Effector memory CD4-positive, alpha-beta T cell (primary cell): ENCODE measurements around the gene ERGIC1.

ENCODE experiments used
- DNase-seq, 3 donors: peaks; one replicate each; pipeline ENCODE4 v3.0.0-alpha.2; 2020
- H3K27ac ChIP-seq: 2 replicates; pipeline ENCODE4 v1.7.0; 2013; ENCODE audit warnings: mild to moderate bottlenecking, low read length, moderate library complexity; ENCODE audit not compliant: insufficient read depth, poor library complexity, severe bottlenecking
- H3K27me3 ChIP-seq: replicated peaks from 2 replicates; pipeline ENCODE4 v1.7.0; 2013; ENCODE audit warnings: mild to moderate bottlenecking, low read length; ENCODE audit not compliant: insufficient read depth, control insufficient read depth, poor library complexity, severe bottlenecking
- H3K36me3 ChIP-seq: 2 replicates; pipeline ENCODE4 v1.7.0; 2013; ENCODE audit warnings: mild to moderate bottlenecking, low read length, moderate library complexity; ENCODE audit not compliant: control insufficient read depth, insufficient read depth
- H3K4me1 ChIP-seq: 2 replicates; pipeline ENCODE4 v1.7.0; 2013; ENCODE audit warnings: low read length, mild to moderate bottlenecking; ENCODE audit not compliant: control insufficient read depth, insufficient read depth, poor library complexity, severe bottlenecking
- H3K4me3 ChIP-seq: 2 replicates; pipeline ENCODE4 v1.7.0; 2013; ENCODE audit warnings: low read length, low read depth, mild to moderate bottlenecking; ENCODE audit not compliant: insufficient read depth, poor library complexity, severe bottlenecking
- H3K9me3 ChIP-seq: 2 replicates; pipeline ENCODE4 v1.7.0; 2013; ENCODE audit warnings: mild to moderate bottlenecking, low read length, moderate library complexity; ENCODE audit not compliant: control insufficient read depth

Gene ERGIC1

DNA sequence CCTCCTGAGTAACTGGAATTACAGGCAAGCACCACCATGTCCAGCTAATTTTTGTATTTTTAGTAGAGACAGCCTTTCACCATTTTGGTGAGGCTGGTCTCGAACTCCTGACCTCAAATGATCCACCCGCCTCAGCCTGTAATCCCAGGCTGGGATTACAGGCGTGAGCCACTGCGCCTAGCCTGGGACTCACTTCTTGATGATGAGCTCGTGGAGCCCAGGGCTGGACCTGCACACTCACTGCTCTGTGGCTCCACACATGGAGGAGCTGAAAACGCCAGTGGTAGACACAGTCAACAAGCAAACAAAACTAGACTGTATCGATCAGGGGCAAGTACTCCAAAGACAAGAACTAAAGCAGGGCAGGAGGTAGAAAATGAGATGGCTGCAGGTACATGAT, 65.4 kb downstream of the ERGIC1 start:
- no peak overlapping the region for H3K4me3 ChIP-seq
- DNase-seq = no peak
- no peaks in the 10 kb centered on the region for H3K9me3 ChIP-seq
- H3K36me3 ChIP-seq = peaks cover 18% of the 10 kb centered on the region
- H3K27me3 ChIP-seq = no peaks in the 10 kb centered on the region
- no peak overlapping the region for H3K27ac ChIP-seq
- H3K4me1 ChIP-seq = no peaks in the 10 kb centered on the region

DNA sequence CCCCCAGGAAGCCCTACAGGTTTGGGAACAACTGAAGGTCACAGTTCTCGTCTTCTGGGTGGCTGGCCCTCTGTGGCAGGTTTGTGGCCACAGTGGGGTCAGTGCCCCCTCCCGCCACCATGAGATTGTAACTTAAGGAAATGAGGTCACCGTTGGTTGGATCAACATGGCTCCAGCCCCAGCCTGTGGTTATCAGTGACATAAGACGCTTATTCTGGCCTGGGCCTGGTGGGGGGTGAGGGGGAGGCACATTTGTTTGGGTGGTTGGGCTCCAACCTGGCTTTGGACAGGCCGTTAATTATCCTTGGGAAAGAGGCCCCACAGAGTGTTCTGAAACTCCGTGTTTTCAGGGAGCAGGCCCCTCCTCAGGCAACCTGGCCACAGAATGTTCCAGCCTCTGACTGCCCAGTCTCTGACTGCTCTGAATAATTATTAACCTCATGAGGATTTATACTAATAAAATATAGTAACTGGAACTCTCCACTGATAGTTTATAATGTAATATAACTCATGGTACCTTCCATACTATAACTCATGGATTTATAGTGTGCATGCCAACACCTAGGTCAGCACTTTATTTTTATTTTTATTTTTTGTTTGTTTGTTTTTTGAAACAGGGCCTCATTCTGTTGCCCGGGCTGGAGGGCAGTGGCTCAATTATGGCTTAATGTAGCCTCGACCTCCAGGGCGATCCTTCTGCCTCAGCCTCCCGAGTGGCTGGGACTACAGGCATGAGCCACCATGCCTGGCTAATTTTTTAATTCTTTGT, 67.1 kb downstream of the ERGIC1 start:
- Histone ChIP-seq H3K27me3 (no peaks in the 10 kb centered on the region), H3K36me3 (peaks cover 18% of the 10 kb centered on the region), H3K4me1 (no peaks in the 10 kb centered on the region), H3K9me3 (no peaks in the 10 kb centered on the region), H3K4me3 (no peak overlapping the region), H3K27ac (no peak overlapping the region)
- DNase-seq = no peak

DNA sequence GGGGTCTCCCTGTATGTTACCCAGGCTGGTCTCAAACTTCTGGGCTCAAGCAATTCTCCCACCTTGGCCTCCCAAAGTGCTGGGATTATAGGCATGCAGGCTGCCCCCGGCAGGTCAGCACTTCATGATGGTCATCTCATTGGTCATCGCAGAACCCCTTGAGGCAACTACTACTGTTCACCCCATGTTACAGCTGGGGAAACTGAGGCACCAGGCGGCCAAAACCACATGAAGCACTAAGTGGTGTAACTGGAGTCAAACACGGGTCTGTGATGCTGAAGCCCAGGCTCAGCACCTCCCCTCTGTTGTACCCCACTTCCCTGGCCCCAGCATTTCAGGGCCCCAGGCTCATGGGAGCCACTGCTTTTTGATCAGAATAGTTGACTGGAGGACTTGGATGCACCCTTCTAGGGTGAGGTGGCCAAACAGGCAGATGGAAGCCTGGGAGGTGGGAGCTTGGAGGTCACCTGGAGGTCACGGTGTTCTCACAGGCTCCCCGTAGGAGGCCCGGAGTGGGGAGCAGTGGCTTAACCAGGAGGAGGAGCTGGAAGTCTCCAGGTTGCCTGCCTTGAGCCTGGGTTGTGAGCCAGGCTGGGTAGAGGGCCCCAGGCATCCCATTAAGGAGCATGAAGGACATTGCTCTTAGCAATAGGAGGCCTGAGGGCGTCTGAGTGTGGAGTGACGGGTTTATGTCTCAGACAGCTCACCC, 67.9 kb downstream of the ERGIC1 start:
- no peaks in the 10 kb centered on the region for H3K9me3 ChIP-seq
- H3K4me3 ChIP-seq = no peak overlapping the region

DNA sequence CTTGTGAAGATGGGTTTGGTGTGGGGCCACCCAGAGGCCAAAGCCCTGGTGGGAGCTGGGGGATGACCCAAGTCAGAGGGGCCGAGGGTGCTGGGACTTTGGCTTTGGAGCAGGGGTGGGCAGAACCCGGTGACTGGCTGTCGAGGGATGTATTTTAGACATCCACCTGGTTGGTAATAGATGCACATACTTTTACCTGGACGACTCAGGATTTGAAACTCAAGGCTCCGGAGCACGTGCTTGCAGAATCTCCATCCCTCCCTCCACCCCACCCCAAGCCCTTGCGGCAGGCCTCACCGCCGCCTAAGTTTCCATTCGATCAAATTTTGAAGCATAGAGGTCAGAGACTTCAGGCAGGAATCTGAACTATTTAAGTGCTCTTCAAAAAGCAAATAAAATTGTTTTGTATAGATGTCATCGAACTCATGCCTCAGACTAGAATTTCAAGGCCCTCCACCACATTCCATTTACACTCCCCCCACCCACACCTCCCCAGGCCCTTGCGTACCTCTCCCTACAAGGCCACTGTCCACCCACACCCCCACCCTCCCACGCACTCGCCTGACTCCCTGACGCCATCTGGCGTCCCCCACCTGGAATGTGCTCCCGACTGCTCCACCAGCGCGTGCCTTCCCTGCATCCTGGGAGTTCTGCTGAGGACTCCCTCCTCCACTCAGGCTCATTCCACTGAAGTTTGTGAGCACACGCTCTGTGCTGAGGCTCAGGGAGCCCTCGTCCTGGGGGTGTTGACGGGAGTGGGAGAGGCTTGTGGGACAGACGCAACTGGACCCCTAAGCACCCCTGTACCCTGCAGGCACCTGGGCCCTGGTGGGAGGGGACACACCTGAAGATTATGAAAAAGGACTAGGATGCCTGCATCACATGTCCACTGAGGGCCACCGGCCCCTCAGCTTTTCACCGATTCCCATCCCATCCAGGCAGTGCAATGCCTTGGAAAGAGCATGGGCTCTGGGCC, 68.7 kb downstream of the ERGIC1 start:
- DNase-seq = no peak
- H3K4me1 ChIP-seq = no peaks in the 10 kb centered on the region
- no peak overlapping the region for H3K27ac ChIP-seq
- H3K36me3 ChIP-seq = peaks cover 13% of the 10 kb centered on the region
- no peaks in the 10 kb centered on the region for H3K27me3 ChIP-seq
- H3K4me3 ChIP-seq = no peak overlapping the region
- no peaks in the 10 kb centered on the region for H3K9me3 ChIP-seq

More for the DNA sequence above, 67.9 kb downstream of the ERGIC1 start:
- Histone ChIP-seq H3K4me1 (no peaks in the 10 kb centered on the region), H3K27me3 (no peaks in the 10 kb centered on the region), H3K36me3 (peaks cover 18% of the 10 kb centered on the region), H3K27ac (no peak overlapping the region)
- no peak for DNase-seq

DNA sequence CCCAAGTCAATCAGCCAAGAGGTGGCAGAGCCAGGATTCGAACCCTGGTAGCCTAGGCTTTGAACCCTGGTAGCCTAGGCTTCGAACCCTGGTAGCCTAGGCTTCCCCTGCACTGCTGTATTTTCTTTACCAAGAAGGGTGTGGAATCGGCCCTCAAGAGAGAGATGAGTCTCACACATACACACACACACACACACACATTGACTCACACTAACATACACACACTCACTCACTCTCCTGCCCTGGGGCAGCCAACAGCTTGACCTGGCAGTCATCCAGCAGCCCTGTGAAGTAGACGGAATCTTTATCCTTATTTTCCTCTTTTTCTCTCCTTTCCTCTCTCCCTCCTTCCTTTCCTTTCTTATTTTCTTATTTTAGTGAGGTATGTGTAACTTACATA, 69.7 kb downstream of the ERGIC1 start:
- no peaks in the 10 kb centered on the region for H3K4me1 ChIP-seq
- no peaks in the 10 kb centered on the region for H3K27me3 ChIP-seq
- H3K9me3 ChIP-seq = no peaks in the 10 kb centered on the region
- H3K4me3 ChIP-seq = no peak overlapping the region
- no peak overlapping the region for H3K27ac ChIP-seq
- H3K36me3 ChIP-seq = peaks cover 11% of the 10 kb centered on the region
- DNase-seq = no peak

DNA sequence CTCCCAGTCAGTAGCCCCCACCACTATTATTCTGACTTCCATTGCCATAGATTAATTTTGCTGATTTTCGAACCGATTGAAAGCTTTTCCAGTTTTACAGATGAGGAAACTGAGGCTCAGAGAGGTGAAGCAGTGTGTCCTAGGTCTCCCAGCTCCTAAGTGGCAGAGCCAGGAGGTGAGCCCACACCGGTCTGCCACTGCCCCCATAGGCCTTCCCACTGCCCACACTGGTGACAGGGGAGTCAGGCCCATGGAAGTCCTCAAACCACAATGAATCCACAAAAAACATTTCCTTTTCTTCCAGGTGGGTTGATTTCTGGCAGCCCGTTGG, 70.2 kb downstream of the ERGIC1 start:
- no peak overlapping the region for H3K4me3 ChIP-seq
- H3K27ac ChIP-seq = no peak overlapping the region
- H3K4me1 ChIP-seq = no peaks in the 10 kb centered on the region

DNA sequence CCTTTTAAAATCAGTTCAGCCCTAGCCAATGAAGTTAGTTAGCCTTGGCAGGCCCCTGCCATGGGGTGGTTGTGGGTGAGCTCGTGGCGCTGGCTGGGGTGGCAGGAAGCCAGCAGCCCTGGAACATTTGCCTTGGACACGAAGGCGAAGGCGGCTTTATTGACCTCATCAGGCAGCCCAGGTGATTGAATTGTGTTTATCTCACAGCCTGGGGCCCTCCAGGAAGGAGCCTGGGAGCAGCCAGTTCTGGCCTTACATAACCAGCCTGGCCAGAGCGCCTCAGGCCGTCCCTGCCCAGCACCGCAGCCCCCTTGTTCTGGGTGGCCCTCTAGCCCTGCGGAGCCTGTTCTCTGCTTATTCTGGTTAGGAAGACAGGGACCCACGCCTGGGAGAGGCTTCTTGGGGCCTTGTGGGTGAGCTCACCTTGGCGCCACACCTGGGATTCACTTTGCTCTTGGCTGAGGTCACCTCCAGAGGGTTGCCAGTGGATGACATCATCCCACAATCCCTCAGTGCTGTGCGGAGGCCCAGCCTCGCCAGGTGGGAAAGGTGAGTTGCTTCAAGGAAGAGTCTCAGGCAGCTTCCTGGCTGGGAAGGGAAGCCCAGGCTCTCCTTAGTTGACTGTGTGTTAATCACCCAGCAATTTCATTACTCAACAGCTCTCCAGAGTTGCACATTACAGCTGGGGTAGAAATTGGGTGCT, 70.7 kb downstream of the ERGIC1 start:
- Histone ChIP-seq H3K4me3 (no peak overlapping the region), H3K4me1 (no peaks in the 10 kb centered on the region), H3K27ac (no peak overlapping the region), H3K36me3 (peaks cover 6% of the 10 kb centered on the region), H3K9me3 (no peaks in the 10 kb centered on the region), H3K27me3 (no peaks in the 10 kb centered on the region)
- DNase-seq = no peak

More for the DNA sequence above, 70.2 kb downstream of the ERGIC1 start:
- no peak for DNase-seq
- Histone ChIP-seq H3K9me3 (no peaks in the 10 kb centered on the region), H3K36me3 (peaks cover 6% of the 10 kb centered on the region), H3K27me3 (no peaks in the 10 kb centered on the region)

DNA sequence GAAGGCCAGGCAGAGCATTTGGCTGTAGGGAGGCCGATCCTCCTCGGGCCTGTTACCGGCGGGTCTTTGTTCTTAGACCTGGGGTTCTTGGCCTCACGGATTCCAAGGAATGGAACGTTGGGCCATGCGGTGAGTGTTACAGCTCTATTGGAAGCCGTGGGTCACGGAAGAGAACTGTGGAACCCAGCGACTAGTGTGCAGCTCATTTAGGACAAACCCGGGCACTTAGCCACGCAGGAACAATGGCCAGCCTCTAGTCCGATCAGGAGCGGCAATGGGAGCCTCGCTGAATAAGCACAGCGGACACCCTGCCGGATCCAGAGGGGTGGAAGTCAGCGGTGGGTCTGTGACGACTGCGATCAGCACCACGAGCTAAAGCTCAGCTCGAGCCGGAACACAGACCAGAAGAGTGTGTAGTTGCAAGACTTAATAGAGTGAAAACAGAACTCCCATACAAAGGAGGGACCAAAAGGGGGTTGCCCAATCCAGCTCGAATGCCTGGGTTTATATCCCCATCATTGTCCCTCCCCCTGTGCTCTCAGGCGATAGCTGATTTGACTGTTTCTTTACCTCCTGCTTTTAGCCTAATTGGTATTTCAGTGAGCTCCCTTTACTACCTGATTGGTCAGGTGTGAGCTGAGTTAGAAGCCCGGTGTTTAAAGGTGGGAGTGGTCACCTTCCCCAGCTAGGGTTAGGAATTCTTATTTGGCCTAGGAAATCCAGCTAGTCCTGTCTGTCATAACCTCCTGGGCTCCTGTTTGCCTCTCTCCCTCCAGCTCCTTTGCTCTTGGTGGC, 71.5 kb downstream of the ERGIC1 start:
- Histone ChIP-seq H3K4me1 (no peaks in the 10 kb centered on the region), H3K27ac (no peak overlapping the region)
- DNase-seq = no peak

DNA sequence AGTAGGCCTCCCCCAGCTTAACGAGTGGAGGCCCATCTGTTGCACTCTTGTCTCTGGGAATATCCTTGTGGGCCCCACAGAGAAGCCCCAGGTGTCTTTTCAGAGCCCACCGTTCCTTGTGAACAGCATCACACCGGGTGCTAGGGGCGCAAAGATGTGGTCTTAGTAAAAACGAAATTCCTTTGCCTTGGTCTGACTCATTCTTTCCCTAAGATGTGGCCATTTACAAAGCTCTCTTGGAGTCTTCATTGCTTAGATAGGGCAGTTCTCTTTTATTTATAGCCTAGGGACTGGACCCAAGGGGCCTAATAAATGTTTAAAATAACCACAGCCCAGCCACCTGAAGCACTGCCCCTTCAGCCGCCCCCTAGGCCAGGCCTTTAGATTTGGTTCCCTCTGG, 72.4 kb downstream of the ERGIC1 start:
- Histone ChIP-seq H3K4me1 (no peaks in the 10 kb centered on the region), H3K4me3 (no peak overlapping the region), H3K9me3 (no peaks in the 10 kb centered on the region), H3K27ac (no peak overlapping the region), H3K27me3 (no peaks in the 10 kb centered on the region), H3K36me3 (peaks cover 11% of the 10 kb centered on the region)
- DNase-seq = no peak

More for the DNA sequence above, 71.5 kb downstream of the ERGIC1 start:
- no peak overlapping the region for H3K4me3 ChIP-seq
- H3K9me3 ChIP-seq = no peaks in the 10 kb centered on the region
- peaks cover 6% of the 10 kb centered on the region for H3K36me3 ChIP-seq
- no peaks in the 10 kb centered on the region for H3K27me3 ChIP-seq
